ENCODE data around the gene NACC1.
"Not testable (repeated sequence)": the region's sequence is repeated elsewhere in the genome, so short reads cannot be mapped to it uniquely, and the experiment has no call there.

Gene NACC1

DNA sequence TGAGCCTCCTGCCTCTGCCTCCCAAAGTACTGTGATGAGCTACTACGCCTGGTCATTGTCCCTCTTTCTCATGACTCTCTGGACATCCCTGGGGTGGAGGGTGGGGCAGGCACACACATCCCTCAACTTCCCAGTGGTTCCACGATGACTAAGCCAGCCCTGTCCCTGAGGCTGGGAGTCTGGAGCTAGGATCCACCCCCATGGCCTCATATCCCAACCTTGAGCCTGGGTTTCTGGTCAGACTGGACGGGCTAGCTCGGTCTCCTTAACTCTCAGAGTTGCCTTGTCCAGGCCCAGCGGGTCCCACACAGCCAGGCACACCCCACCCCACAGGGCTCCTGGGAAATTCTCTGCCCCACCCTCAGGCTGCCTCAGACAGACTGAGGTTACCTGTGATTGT is 51.7 kb downstream of the NACC1 start:
- no peaks in the 10 kb centered on the region for H3K27me3 ChIP-seq (replicated peaks; ENCODE audit: control insufficient read depth, insufficient read depth, low read length)
- TF ChIP-seq, protein P1, sequence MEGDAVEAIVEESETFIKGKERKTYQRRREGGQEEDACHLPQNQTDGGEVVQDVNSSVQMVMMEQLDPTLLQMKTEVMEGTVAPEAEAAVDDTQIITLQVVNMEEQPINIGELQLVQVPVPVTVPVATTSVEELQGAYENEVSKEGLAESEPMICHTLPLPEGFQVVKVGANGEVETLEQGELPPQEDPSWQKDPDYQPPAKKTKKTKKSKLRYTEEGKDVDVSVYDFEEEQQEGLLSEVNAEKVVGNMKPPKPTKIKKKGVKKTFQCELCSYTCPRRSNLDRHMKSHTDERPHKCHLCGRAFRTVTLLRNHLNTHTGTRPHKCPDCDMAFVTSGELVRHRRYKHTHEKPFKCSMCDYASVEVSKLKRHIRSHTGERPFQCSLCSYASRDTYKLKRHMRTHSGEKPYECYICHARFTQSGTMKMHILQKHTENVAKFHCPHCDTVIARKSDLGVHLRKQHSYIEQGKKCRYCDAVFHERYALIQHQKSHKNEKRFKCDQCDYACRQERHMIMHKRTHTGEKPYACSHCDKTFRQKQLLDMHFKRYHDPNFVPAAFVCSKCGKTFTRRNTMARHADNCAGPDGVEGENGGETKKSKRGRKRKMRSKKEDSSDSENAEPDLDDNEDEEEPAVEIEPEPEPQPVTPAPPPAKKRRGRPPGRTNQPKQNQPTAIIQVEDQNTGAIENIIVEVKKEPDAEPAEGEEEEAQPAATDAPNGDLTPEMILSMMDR (IDR thresholded peaks at IDR 0.05; ENCODE audit: insufficient read depth, low read length, poor library complexity, severe bottlenecking): no peak
- H3K36me3 ChIP-seq (ENCODE audit: control insufficient read depth, insufficient read depth, low read length): no peaks in the 10 kb centered on the region
- DNase-seq (ENCODE audit: extremely low read depth, insufficient read length): no peak
- no peak overlapping the region for H3K4me3 ChIP-seq (replicated peaks; ENCODE audit: low read depth, low read length)

GRCh38 chr19:13171146-13171545 is 53.1 kb downstream of the NACC1 start:
- Histone ChIP-seq H3K4me3 (replicated peaks; ENCODE audit: low read depth, low read length) (no peak overlapping the region), H3K27me3 (replicated peaks; ENCODE audit: control insufficient read depth, insufficient read depth, low read length) (no peaks in the 10 kb centered on the region), H3K36me3 (ENCODE audit: control insufficient read depth, insufficient read depth, low read length) (no peaks in the 10 kb centered on the region)
- TF ChIP-seq, protein P1 (IDR thresholded peaks at IDR 0.05; ENCODE audit: insufficient read depth, low read length, poor library complexity, severe bottlenecking): no peak
- DNase-seq (ENCODE audit: extremely low read depth, insufficient read length): no peak

DNA sequence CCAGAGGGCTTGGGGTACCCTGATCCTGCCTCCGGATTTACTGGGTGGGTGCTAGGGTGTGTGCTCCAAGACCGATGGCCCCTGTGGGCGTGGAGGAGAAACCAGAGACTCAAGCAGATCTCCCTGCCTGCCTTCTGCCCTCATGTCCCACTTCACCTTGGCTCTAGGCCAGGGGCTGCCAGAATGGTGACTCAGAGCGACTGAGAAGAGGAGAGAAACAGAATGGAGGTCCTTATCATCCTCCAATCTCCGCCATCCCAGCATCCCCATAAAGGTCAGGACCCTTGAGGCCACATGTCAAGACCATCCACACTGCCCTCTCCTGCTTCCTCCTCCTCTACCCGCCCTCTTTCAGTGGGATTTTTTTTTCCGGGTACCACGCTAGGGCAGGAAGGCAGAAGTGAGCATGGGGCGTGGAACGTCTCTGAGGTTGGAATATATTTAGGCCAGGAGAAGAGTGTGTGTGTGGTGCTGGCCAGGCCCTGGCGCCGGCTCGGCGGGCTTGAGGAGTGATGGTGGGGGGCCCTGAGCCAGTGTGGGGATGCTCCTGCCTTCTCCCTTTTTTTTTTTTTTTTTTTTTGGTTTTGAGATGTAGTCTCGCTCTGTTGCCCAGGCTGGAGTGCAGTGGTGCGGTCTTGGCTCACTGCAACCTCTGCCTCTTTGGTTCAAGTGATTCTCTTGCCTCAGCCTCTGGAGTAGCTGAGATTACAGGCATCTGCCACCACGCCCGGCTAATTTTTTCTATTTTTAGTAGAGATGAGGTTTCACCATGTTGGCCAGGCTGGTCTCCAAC is 54.5 kb downstream of the NACC1 start:
- TF ChIP-seq, protein P1 (IDR thresholded peaks at IDR 0.05; ENCODE audit: insufficient read depth, low read length, poor library complexity, severe bottlenecking): no peak
- H3K36me3 ChIP-seq (ENCODE audit: control insufficient read depth, insufficient read depth, low read length): no peaks in the 10 kb centered on the region
- no peaks in the 10 kb centered on the region for H3K27me3 ChIP-seq (replicated peaks; ENCODE audit: control insufficient read depth, insufficient read depth, low read length)
- peak; percentile 63 for DNase-seq (ENCODE audit: extremely low read depth, insufficient read length)
- H3K4me3 ChIP-seq (replicated peaks; ENCODE audit: low read depth, low read length): no peak overlapping the region

DNA sequence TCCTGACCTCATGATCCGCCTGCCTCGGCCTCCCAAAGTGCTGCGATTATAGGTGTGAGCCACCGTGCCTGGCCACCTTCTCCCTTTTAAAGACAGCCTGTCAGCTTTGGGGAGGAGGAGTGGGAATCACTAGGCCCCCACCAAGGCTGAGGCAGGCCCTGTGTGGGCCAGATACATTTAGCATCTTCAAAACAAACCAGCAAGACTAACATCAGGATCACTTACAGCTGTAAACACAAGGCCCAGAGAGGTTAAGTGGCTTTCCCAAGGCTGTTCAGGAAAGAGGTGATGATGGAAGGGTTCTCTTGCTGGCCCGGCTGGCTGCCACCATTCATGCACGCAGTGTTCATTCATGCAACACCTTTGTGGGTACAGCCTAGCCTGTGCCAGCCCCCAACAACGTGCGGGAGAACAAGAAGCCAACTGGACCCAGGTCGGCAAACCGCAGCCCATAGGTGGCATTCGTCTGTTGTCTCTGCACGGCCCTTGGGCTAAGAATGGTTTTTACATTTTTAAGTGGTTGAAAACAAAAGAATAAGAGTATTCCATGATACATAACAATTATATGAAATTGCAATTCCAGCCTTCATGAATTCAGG is 55.2 kb downstream of the NACC1 start:
- no peak overlapping the region for H3K4me3 ChIP-seq (replicated peaks; ENCODE audit: low read depth, low read length)

GRCh38 chr19:13176345-13176744 is 58.3 kb downstream of the NACC1 start:
- Histone ChIP-seq H3K27me3 (replicated peaks; ENCODE audit: control insufficient read depth, insufficient read depth, low read length) (no peaks in the 10 kb centered on the region), H3K4me3 (replicated peaks; ENCODE audit: low read depth, low read length) (no peak overlapping the region), H3K36me3 (ENCODE audit: control insufficient read depth, insufficient read depth, low read length) (no peaks in the 10 kb centered on the region)
- DNase-seq (ENCODE audit: extremely low read depth, insufficient read length): no peak
- TF ChIP-seq, protein P1 (IDR thresholded peaks at IDR 0.05; ENCODE audit: insufficient read depth, low read length, poor library complexity, severe bottlenecking): no peak

More for the DNA sequence above, 55.2 kb downstream of the NACC1 start:
- TF ChIP-seq, protein P1 (IDR thresholded peaks at IDR 0.05; ENCODE audit: insufficient read depth, low read length, poor library complexity, severe bottlenecking): no peak
- no peaks in the 10 kb centered on the region for H3K36me3 ChIP-seq (ENCODE audit: control insufficient read depth, insufficient read depth, low read length)
- DNase-seq (ENCODE audit: extremely low read depth, insufficient read length): no peak
- H3K27me3 ChIP-seq (replicated peaks; ENCODE audit: control insufficient read depth, insufficient read depth, low read length): no peaks in the 10 kb centered on the region

- not testable (repeated sequence) for H3K36me3 ChIP-seq (ENCODE audit: control insufficient read depth, insufficient read depth, low read length); H3K4me3 ChIP-seq (replicated peaks; ENCODE audit: low read depth, low read length); DNase-seq (ENCODE audit: extremely low read depth, insufficient read length); H3K27me3 ChIP-seq (replicated peaks; ENCODE audit: control insufficient read depth, insufficient read depth, low read length)
Observed at GRCh38 chr19:13177584-13177983, 59.5 kb downstream of the NACC1 start.

DNA sequence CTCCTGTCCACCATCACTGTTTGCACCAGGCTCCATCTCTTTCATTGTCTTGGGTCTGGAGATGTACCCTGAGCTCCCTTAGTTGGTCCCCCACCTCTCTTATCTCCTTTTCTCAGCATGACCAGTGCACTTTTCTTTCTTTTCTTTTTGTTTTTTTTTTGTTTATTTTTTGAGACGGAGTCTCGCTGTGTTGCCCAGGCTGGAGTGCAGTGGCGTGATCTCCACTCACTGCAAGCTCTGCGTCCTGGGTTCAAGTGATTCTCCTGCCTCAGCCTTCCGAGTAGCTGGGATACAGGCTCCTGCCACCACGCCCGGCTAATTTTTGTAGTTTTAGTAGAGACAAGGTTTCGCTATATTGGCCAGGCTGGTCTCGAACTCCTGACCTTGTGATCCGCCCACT is 60.2 kb downstream of the NACC1 start:
- not testable (repeated sequence) for H3K27me3 ChIP-seq (replicated peaks; ENCODE audit: control insufficient read depth, insufficient read depth, low read length); H3K36me3 ChIP-seq (ENCODE audit: control insufficient read depth, insufficient read depth, low read length); H3K4me3 ChIP-seq (replicated peaks; ENCODE audit: low read depth, low read length); DNase-seq (ENCODE audit: extremely low read depth, insufficient read length)
